Transverse colon (tissue), 4 donors: ENCODE data around the gene USP38.

ENCODE experiments used
- POLR2AphosphoS5 ChIP-seq, 3 donors: sonication (generic); formaldehyde crosslinking; IDR thresholded peaks; one replicate each; pipeline ENCODE4 v1.6.1; 2016; ENCODE audit warnings: antibody characterized with exemption in 3 of 3
- TF ChIP-seq, protein P1 (sequence below), 5 experiments: fragments of 200-600 bp in 3 of 5; fragments of 450-650 bp in 2 of 5; sonication (generic) in 3 of 5; IDR thresholded peaks; 1 replicate in 2 of 5; 2 replicates in 3 of 5; pipeline ENCODE4 v1.5.1; 2016 to 2017; ENCODE audit warnings: antibody characterized with exemption in 5 of 5, inconsistent platforms in 3 of 5, mild to moderate bottlenecking in 2 of 5, moderate library complexity in 1 of 5

DNA sequence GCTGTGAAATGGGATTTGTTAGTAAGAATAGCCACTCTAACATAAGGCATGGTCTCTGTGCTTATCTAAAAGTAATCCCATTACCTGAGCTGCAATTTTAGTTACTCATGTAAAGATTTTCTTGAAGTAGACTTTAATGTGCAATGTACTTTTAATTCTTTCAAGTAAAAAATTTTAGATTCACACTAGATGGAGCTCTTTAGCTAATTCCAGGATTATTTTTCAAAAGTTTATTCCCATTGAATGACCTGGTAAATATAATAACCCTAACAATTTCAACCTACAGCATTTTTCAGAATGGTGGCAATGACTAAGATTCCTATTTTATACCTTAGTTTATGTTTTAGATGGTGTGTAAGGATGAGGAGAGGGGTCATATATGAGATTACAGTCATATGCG, 18.1 kb downstream of the USP38 start:
- TF ChIP-seq, protein P1, sequence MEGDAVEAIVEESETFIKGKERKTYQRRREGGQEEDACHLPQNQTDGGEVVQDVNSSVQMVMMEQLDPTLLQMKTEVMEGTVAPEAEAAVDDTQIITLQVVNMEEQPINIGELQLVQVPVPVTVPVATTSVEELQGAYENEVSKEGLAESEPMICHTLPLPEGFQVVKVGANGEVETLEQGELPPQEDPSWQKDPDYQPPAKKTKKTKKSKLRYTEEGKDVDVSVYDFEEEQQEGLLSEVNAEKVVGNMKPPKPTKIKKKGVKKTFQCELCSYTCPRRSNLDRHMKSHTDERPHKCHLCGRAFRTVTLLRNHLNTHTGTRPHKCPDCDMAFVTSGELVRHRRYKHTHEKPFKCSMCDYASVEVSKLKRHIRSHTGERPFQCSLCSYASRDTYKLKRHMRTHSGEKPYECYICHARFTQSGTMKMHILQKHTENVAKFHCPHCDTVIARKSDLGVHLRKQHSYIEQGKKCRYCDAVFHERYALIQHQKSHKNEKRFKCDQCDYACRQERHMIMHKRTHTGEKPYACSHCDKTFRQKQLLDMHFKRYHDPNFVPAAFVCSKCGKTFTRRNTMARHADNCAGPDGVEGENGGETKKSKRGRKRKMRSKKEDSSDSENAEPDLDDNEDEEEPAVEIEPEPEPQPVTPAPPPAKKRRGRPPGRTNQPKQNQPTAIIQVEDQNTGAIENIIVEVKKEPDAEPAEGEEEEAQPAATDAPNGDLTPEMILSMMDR (IDR thresholded peaks at IDR 0.05) = peak in 3 of 5 experiments; percentile 19 to 33 (median 21)
- no peak for TF ChIP-seq POLR2AphosphoS5 (IDR thresholded peaks at IDR 0.05)
